SK-N-SH (cell line): ENCODE data around the gene SMIM29. TPM values are rescaled to one million over a fixed set of nuclear protein-coding genes. Genes with fewer than 3 reads are reported as not detected.
A peak's percentile ranks its signal among the peaks of the same experiment; 100 is the strongest.

Experiments used
- CTCF ChIA-PET: fragments of 300-600, 350-600 bp; formaldehyde crosslinking; extraction: SDS; loops from one replicate; lab custom pipeline; 2021; lab: Yijun Ruan, JAX
- POLR2A ChIA-PET: fragments of 350-600 bp; sonication (Branson Sonifier 250); formaldehyde crosslinking; extraction: SDS; loops from one replicate; lab custom pipeline; 2020; ENCODE audit warnings: antibody characterized with exemption, inconsistent platforms; lab: Yijun Ruan, JAX
- DNase-seq: peaks from one replicate; pipeline ENCODE4 v3.0.0; 2012
- H2AFZ ChIP-seq: fragments of 200-600 bp; sonication (generic); 2 replicates; pipeline ENCODE4 v1.8.1; 2016; ENCODE audit warnings: antibody characterized with exemption, mild to moderate bottlenecking, low read depth
- H3F3A ChIP-seq: fragments of 200-600 bp; sonication (generic); replicated peaks from 2 replicates; pipeline ENCODE3; 2016; ENCODE audit warnings: antibody characterized with exemption, mild to moderate bottlenecking; ENCODE audit not compliant: insufficient read depth
- H3K27ac ChIP-seq, 2 experiments: fragments of 200-500 bp in 1 of 2; fragments of 200-600 bp in 1 of 2; sonication (Bioruptor generic) in 1 of 2; sonication (generic), shearing (Covaris generic) in 1 of 2; 2 replicates each; pipeline versions ENCODE4 v1.5.1 to v1.6.1; 2014 to 2016; ENCODE audit warnings: low read depth in 2 of 2, inconsistent platforms in 1 of 2, low read length in 1 of 2, mild to moderate bottlenecking in 1 of 2, mixed read lengths in 1 of 2
- H3K27me3 ChIP-seq: fragments of 200-600 bp; sonication (generic), shearing (Covaris generic); 2 replicates; pipeline ENCODE4 v1.6.1; 2016; ENCODE audit warnings: mixed run types; ENCODE audit not compliant: insufficient read depth
- H3K36me3 ChIP-seq, 2 experiments: fragments of 200-500 bp in 1 of 2; fragments of 200-600 bp in 1 of 2; sonication (Bioruptor generic) in 1 of 2; sonication (generic) in 1 of 2; replicated peaks in 1 of 2; 2 replicates each; pipeline versions ENCODE3 to v1.5.1; 2014 to 2016; ENCODE audit warnings: low read length in 1 of 2, mild to moderate bottlenecking in 1 of 2; ENCODE audit not compliant: insufficient read depth in 2 of 2, control insufficient read depth in 1 of 2
- H3K4me1 ChIP-seq, 2 experiments: fragments of 200-500 bp in 1 of 2; fragments of 200-600 bp in 1 of 2; sonication (Bioruptor generic) in 1 of 2; sonication (generic), shearing (Covaris generic) in 1 of 2; 2 replicates each; pipeline versions ENCODE4 v1.5.1 to v1.6.1; 2014 to 2016; ENCODE audit warnings: low read depth in 1 of 2, low read length in 1 of 2, mixed run types in 1 of 2; ENCODE audit not compliant: insufficient read depth in 2 of 2, control insufficient read depth in 1 of 2
- H3K4me2 ChIP-seq: fragments of 200-600 bp; sonication (generic), shearing (Covaris generic); 2 replicates; pipeline ENCODE4 v1.6.1; 2017; ENCODE audit warnings: mixed run types
- H3K4me3 ChIP-seq, 2 experiments: fragments of 200-500 bp in 1 of 2; fragments of 200-600 bp in 1 of 2; sonication (Bioruptor generic) in 1 of 2; sonication (generic), shearing (Covaris generic) in 1 of 2; 2 replicates each; pipeline versions ENCODE4 v1.5.1 to v1.8.1; 2014 to 2016; ENCODE audit warnings: low read depth in 2 of 2, inconsistent platforms in 1 of 2, low read length in 1 of 2, mild to moderate bottlenecking in 1 of 2, mixed read lengths in 1 of 2, moderate library complexity in 1 of 2
- H3K79me2 ChIP-seq: fragments of 200-600 bp; sonication (generic); 2 replicates; pipeline ENCODE4 v1.8.1; 2017; ENCODE audit warnings: mild to moderate bottlenecking; ENCODE audit not compliant: insufficient read depth
- H3K9ac ChIP-seq: fragments of 200-600 bp; sonication (generic); 2 replicates; pipeline ENCODE4 v1.6.1; 2017; ENCODE audit warnings: mixed run types
- H3K9me2 ChIP-seq: fragments of 200-600 bp; sonication (generic); 2 replicates; pipeline ENCODE4 v1.6.1; 2017; ENCODE audit warnings: mixed run types
- H3K9me3 ChIP-seq: fragments of 200-600 bp; sonication (generic); 2 replicates; pipeline ENCODE4 v1.6.1; 2017; ENCODE audit warnings: mixed run types, mild to moderate bottlenecking, moderate library complexity
- H4K20me1 ChIP-seq: fragments of 200-600 bp; sonication (generic); 2 replicates; pipeline ENCODE4 v1.6.1; 2017; ENCODE audit warnings: mild to moderate bottlenecking, mixed run types; ENCODE audit not compliant: insufficient read depth
- CHD2 ChIP-seq: fragments of 150-350 bp; IDR thresholded peaks from 2 replicates; pipeline ENCODE4 v1.6.1; 2018; ENCODE audit warnings: low read length; ENCODE audit not compliant: partially characterized antibody
- ELF1 ChIP-seq: IDR thresholded peaks from 2 replicates; pipeline ENCODE4 v1.4.0; 2012
- EP300 ChIP-seq, 2 experiments: IDR thresholded peaks; 2 replicates each; pipeline versions ENCODE4 v1.4.0 to v1.6.1; 2012; ENCODE audit warnings: borderline replicate concordance in 1 of 2, low read depth in 1 of 2, low read length in 1 of 2
- FOSL2 ChIP-seq: IDR thresholded peaks from 2 replicates; pipeline ENCODE4 v1.4.0; 2012; ENCODE audit warnings: low read depth, mild to moderate bottlenecking, moderate library complexity, borderline replicate concordance
- FOXJ3 ChIP-seq: sonication (generic); formaldehyde crosslinking; IDR thresholded peaks from 2 replicates; pipeline ENCODE4 v1.5.1; 2020; ENCODE audit warnings: mild to moderate bottlenecking, missing genetic modification reagents
- FOXM1 ChIP-seq: IDR thresholded peaks from 2 replicates; pipeline ENCODE4 v1.4.0; 2012; ENCODE audit warnings: low read depth, mild to moderate bottlenecking
- GABPA ChIP-seq: IDR thresholded peaks from 2 replicates; pipeline ENCODE4 v1.4.0; 2012; ENCODE audit warnings: low read depth, mild to moderate bottlenecking
- GATA2 ChIP-seq: sonication (generic); formaldehyde crosslinking; IDR thresholded peaks from 2 replicates; pipeline ENCODE4 v1.5.0; 2020; ENCODE audit warnings: mild to moderate bottlenecking, missing genetic modification reagents
- JUND ChIP-seq: IDR thresholded peaks from 2 replicates; pipeline ENCODE4 v1.4.0; 2012
- MXI1 ChIP-seq: IDR thresholded peaks from 2 replicates; pipeline ENCODE4 v1.6.1; 2012; ENCODE audit warnings: mild to moderate bottlenecking, low read depth, low read length, improper control_type of control experiment
- NFIC ChIP-seq: IDR thresholded peaks from 2 replicates; pipeline ENCODE4 v1.4.0; 2012; ENCODE audit warnings: borderline replicate concordance
- NRF1 ChIP-seq: IDR thresholded peaks from 2 replicates; pipeline ENCODE4 v1.6.1; 2012; ENCODE audit warnings: low read depth, mild to moderate bottlenecking, low read length
- POLR2AphosphoS5 ChIP-seq: IDR thresholded peaks from 2 replicates; pipeline ENCODE4 v1.6.1; 2012; ENCODE audit warnings: low read depth, low read length
- RAD21 ChIP-seq: IDR thresholded peaks from 2 replicates; pipeline ENCODE4 v1.6.1; 2012; ENCODE audit warnings: mild to moderate bottlenecking, low read length
- RCOR1 ChIP-seq: fragments of 150-350 bp; IDR thresholded peaks from 2 replicates; pipeline ENCODE4 v1.6.1; 2017; ENCODE audit warnings: antibody characterized with exemption, low read length
- RFX5 ChIP-seq: IDR thresholded peaks from 2 replicates; pipeline ENCODE4 v1.6.1; 2012; ENCODE audit warnings: mild to moderate bottlenecking, improper control_type of control experiment, low read length
- RXRA ChIP-seq: IDR thresholded peaks from 2 replicates; pipeline ENCODE4 v1.4.0; 2012; ENCODE audit warnings: low read depth, mild to moderate bottlenecking, borderline replicate concordance
- SIN3A ChIP-seq: IDR thresholded peaks from 2 replicates; pipeline ENCODE4 v1.6.1; 2012; ENCODE audit warnings: low read depth, mild to moderate bottlenecking, low read length, moderate library complexity, borderline replicate concordance
- SMC3 ChIP-seq: IDR thresholded peaks from 2 replicates; pipeline ENCODE4 v1.6.1; 2012; ENCODE audit warnings: low read depth, low read length, improper control_type of control experiment
- TAF1 ChIP-seq: IDR thresholded peaks from 2 replicates; pipeline ENCODE4 v1.6.1; 2012; ENCODE audit warnings: low read depth, mild to moderate bottlenecking, low read length, moderate library complexity, borderline replicate concordance
- TCF12 ChIP-seq: IDR thresholded peaks from 2 replicates; pipeline ENCODE4 v1.4.0; 2012
- TEAD4 ChIP-seq: IDR thresholded peaks from 2 replicates; pipeline ENCODE4 v1.4.0; 2012; ENCODE audit warnings: mild to moderate bottlenecking, borderline replicate concordance; ENCODE audit not compliant: insufficient read depth
- WGBS: methylation state at CpG from one replicate; pipeline ENCODE4 v1.1.6; 2017; ENCODE audit warnings: low lambda C conversion rate; 5-methylcytosine and 5-hydroxymethylcytosine counted together
- polyA plus RNA-seq, 3 experiments: library from polyadenylated mRNA; depleted of rRNA; stranded (reverse); fragments of >200 nt; gene quantifications; 2 replicates each; pipeline ENCODE4 v1.2.3, GENCODE V29; 2012
- TF ChIP-seq, protein P1 (sequence below): IDR thresholded peaks from 2 replicates; pipeline ENCODE4 v1.4.0; 2012; ENCODE audit warnings: low read depth, borderline replicate concordance
- TF ChIP-seq, protein P2 (sequence below): IDR thresholded peaks from 2 replicates; pipeline ENCODE4 v1.4.0; 2012; ENCODE audit warnings: low read depth, borderline replicate concordance
- TF ChIP-seq, protein P3 (sequence below): IDR thresholded peaks from 2 replicates; pipeline ENCODE4 v1.4.0; 2012; ENCODE audit warnings: low read depth
- TF ChIP-seq, protein P4 (sequence below): IDR thresholded peaks from 2 replicates; pipeline ENCODE4; 2012
- TF ChIP-seq, protein P5 (sequence below): fragments of 200-600 bp; sonication (generic); IDR thresholded peaks from 2 replicates; pipeline ENCODE4 v1.6.1; 2017; ENCODE audit warnings: antibody characterized with exemption, mild to moderate bottlenecking, moderate library complexity

The SMIM29 gene
- polyA plus RNA-seq, 1 of the 3 experiments (the other 2 are of a cell fraction), result 50.2 TPM

DNA sequence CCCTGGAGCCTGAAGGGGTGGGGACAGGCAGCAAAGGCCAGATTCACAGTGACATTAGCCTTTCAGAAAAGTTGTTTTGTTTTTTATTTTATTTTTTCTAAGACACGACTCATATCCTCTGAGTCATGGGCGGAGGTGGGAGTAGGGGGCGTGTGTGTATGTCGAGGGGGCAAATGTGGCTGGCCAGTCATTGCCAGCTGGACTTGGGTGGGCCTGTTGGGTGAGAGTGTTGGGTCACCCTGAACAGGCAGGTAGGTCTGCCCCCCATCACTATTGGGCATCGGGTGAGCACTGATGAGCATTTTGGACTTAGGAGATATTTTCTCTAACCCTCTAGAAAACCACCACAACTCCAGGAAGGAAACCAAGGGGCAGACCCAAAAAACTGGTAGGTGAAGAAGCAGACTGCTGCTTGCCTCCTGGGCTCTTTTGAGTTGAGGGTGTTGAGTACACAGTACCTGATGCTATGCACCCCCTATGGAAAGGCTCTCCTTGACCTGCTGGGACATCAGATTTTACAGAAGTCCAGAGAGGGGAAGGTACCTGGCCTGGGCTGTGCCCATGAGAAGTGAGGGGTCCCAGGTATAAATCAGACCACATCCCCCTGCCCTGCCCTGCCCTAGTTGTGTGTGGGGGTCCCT is 5.6 kb downstream of the SMIM29 start:
- peaks cover 27 to 59% of the 10 kb centered on the region in 2 experiments for H3K4me1 ChIP-seq
- no peak for DNase-seq
- H3K4me3 ChIP-seq, result no peak overlapping the region
- H2AFZ ChIP-seq, result no peak overlapping the region
- no peaks in the 10 kb centered on the region for H3K27me3 ChIP-seq
- peak overlapping the region; percentile 92 for H3K4me2 ChIP-seq
- peak overlapping the region; percentile 76; the same call in 1 of the 2 replicates for H3K9ac ChIP-seq
- peak overlapping the region in 1 of 2 experiments; percentile 97; a peak in 3 of 4 replicates for H3K27ac ChIP-seq
- ChIA-PET CTCF (interaction anchor here (0.6 to 2.3 kb wide), 6 partner anchors 47 to 173 kb away, joined by 3 to 8 read pairs (median 4); no protein-coding TSS in a partner anchor), POLR2A (no interaction called here)
- peaks cover 54% of the 10 kb centered on the region for H3F3A ChIP-seq
- no peaks in the 10 kb centered on the region for H3K9me3 ChIP-seq
- peaks cover 11 to 17% of the 10 kb centered on the region in 2 experiments for H3K36me3 ChIP-seq
- 28% methylated on average over 5 of the region's 5 CpGs for WGBS
- no peaks in the 10 kb centered on the region for H3K9me2 ChIP-seq
- peaks cover 39% of the 10 kb centered on the region for H3K79me2 ChIP-seq
- no peaks in the 10 kb centered on the region for H4K20me1 ChIP-seq
- TF ChIP-seq FOXM1, result no peak
- no peak for TF ChIP-seq GATA2
- TF ChIP-seq POLR2AphosphoS5, result no peak
- TF ChIP-seq RXRA, result peak; percentile 68; the same call in 1 of the 2 replicates
- TF ChIP-seq RAD21, result no peak
- no peak for TF ChIP-seq GABPA
- TF ChIP-seq, protein P1, sequence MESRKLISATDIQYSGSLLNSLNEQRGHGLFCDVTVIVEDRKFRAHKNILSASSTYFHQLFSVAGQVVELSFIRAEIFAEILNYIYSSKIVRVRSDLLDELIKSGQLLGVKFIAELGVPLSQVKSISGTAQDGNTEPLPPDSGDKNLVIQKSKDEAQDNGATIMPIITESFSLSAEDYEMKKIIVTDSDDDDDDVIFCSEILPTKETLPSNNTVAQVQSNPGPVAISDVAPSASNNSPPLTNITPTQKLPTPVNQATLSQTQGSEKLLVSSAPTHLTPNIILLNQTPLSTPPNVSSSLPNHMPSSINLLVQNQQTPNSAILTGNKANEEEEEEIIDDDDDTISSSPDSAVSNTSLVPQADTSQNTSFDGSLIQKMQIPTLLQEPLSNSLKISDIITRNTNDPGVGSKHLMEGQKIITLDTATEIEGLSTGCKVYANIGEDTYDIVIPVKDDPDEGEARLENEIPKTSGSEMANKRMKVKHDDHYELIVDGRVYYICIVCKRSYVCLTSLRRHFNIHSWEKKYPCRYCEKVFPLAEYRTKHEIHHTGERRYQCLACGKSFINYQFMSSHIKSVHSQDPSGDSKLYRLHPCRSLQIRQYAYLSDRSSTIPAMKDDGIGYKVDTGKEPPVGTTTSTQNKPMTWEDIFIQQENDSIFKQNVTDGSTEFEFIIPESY, result no peak
- TF ChIP-seq TCF12, result peak; percentile 57; the same call in 1 of the 2 replicates
- TF ChIP-seq MXI1, result no peak
- no peak for TF ChIP-seq FOXJ3 (CRISPR knock-in tag)
- peak; percentile 72 for TF ChIP-seq FOSL2
- no peak for TF ChIP-seq SMC3
- no peak for TF ChIP-seq TEAD4
- TF ChIP-seq, protein P2, sequence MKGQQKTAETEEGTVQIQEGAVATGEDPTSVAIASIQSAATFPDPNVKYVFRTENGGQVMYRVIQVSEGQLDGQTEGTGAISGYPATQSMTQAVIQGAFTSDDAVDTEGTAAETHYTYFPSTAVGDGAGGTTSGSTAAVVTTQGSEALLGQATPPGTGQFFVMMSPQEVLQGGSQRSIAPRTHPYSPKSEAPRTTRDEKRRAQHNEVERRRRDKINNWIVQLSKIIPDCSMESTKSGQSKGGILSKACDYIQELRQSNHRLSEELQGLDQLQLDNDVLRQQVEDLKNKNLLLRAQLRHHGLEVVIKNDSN, result no peak
- peak; percentile 72 for TF ChIP-seq JUND
- TF ChIP-seq ELF1, result no peak
- TF ChIP-seq, protein P3, sequence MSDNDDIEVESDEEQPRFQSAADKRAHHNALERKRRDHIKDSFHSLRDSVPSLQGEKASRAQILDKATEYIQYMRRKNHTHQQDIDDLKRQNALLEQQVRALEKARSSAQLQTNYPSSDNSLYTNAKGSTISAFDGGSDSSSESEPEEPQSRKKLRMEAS, result no peak
- TF ChIP-seq, protein P4, sequence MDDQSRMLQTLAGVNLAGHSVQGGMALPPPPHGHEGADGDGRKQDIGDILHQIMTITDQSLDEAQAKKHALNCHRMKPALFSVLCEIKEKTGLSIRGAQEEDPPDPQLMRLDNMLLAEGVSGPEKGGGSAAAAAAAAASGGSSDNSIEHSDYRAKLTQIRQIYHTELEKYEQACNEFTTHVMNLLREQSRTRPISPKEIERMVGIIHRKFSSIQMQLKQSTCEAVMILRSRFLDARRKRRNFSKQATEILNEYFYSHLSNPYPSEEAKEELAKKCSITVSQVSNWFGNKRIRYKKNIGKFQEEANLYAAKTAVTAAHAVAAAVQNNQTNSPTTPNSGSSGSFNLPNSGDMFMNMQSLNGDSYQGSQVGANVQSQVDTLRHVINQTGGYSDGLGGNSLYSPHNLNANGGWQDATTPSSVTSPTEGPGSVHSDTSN, result peak; percentile 28; the same call in 1 of the 2 replicates
- no peak for TF ChIP-seq RFX5
- TF ChIP-seq, protein P5, sequence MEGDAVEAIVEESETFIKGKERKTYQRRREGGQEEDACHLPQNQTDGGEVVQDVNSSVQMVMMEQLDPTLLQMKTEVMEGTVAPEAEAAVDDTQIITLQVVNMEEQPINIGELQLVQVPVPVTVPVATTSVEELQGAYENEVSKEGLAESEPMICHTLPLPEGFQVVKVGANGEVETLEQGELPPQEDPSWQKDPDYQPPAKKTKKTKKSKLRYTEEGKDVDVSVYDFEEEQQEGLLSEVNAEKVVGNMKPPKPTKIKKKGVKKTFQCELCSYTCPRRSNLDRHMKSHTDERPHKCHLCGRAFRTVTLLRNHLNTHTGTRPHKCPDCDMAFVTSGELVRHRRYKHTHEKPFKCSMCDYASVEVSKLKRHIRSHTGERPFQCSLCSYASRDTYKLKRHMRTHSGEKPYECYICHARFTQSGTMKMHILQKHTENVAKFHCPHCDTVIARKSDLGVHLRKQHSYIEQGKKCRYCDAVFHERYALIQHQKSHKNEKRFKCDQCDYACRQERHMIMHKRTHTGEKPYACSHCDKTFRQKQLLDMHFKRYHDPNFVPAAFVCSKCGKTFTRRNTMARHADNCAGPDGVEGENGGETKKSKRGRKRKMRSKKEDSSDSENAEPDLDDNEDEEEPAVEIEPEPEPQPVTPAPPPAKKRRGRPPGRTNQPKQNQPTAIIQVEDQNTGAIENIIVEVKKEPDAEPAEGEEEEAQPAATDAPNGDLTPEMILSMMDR, result no peak
- TF ChIP-seq EP300 (IDR thresholded peaks at IDR 0.05; ENCODE audit: borderline replicate concordance in 1 of 2, low read depth in 1 of 2, low read length in 1 of 2), result peak in 1 of 2 experiments; percentile 44; a peak in 1 of 4 replicates
- TF ChIP-seq SIN3A, result no peak
- TF ChIP-seq NFIC, result peak; percentile 35; the same call in 1 of the 2 replicates
- TF ChIP-seq TAF1, result no peak
- TF ChIP-seq NRF1, result no peak
- no peak for TF ChIP-seq CHD2
- no peak for TF ChIP-seq RCOR1
